Measurements from ENCODE around the gene KCTD21. TPM values are rescaled to one million over a fixed set of nuclear protein-coding genes. Genes with fewer than 3 reads are reported as not detected.

KCTD21 gene
- total RNA-seq, 1 donor from 2014 or later = 30.7 TPM

DNA sequence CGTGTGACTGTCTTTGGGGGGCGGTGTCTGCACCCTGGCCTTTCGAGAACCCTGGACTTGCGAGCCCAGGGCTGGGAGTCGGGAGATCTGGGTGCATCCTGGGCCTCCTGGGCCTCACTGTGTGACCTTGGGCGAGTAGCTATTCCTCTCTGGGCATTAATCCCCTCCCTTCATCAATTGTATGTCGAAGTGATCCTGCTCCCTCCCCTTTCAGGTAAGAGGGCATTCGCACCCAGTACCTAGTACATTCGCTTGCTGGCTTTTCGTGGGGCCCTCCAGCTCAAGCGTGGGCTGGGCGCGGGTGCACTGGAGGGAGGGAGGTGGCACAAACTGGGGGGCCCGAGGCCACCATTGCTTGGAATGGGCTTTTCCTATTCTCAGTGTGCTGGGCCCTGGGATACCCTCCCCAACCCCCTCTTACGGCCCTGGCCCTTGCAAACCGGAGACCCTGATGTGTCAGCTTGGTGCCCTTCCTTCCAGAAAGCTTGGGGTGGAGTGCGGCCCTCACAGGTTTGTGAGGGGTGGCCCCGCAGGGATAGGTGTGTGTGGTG lies 823 bp upstream of the KCTD21 start:
- H3K36me3 ChIP-seq = peaks cover 0 to 3% of the 10 kb centered on the region in 2 donors
- peak overlapping the region; percentile 72 to 91 for H3K4me3 ChIP-seq
- peaks cover 8 to 48% of the 10 kb centered on the region in 2 donors for H3K4me1 ChIP-seq
- TF ChIP-seq, protein P1, sequence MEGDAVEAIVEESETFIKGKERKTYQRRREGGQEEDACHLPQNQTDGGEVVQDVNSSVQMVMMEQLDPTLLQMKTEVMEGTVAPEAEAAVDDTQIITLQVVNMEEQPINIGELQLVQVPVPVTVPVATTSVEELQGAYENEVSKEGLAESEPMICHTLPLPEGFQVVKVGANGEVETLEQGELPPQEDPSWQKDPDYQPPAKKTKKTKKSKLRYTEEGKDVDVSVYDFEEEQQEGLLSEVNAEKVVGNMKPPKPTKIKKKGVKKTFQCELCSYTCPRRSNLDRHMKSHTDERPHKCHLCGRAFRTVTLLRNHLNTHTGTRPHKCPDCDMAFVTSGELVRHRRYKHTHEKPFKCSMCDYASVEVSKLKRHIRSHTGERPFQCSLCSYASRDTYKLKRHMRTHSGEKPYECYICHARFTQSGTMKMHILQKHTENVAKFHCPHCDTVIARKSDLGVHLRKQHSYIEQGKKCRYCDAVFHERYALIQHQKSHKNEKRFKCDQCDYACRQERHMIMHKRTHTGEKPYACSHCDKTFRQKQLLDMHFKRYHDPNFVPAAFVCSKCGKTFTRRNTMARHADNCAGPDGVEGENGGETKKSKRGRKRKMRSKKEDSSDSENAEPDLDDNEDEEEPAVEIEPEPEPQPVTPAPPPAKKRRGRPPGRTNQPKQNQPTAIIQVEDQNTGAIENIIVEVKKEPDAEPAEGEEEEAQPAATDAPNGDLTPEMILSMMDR (IDR thresholded peaks at IDR 0.05) = no peak
- H3K27me3 ChIP-seq = no peaks in the 10 kb centered on the region
- intact Hi-C loops (cut with DNase I) = loop anchor here (10.0 kb wide), 1 partner anchor 194 kb away; the partner anchor contains the start of gene INTS4
- H3K9me3 ChIP-seq = no peaks in the 10 kb centered on the region
- H3K27ac ChIP-seq = peak overlapping the region; percentile 87 to 91
- DNase-seq (ENCODE audit: low spot score in 2 of 2) = no peak

DNA sequence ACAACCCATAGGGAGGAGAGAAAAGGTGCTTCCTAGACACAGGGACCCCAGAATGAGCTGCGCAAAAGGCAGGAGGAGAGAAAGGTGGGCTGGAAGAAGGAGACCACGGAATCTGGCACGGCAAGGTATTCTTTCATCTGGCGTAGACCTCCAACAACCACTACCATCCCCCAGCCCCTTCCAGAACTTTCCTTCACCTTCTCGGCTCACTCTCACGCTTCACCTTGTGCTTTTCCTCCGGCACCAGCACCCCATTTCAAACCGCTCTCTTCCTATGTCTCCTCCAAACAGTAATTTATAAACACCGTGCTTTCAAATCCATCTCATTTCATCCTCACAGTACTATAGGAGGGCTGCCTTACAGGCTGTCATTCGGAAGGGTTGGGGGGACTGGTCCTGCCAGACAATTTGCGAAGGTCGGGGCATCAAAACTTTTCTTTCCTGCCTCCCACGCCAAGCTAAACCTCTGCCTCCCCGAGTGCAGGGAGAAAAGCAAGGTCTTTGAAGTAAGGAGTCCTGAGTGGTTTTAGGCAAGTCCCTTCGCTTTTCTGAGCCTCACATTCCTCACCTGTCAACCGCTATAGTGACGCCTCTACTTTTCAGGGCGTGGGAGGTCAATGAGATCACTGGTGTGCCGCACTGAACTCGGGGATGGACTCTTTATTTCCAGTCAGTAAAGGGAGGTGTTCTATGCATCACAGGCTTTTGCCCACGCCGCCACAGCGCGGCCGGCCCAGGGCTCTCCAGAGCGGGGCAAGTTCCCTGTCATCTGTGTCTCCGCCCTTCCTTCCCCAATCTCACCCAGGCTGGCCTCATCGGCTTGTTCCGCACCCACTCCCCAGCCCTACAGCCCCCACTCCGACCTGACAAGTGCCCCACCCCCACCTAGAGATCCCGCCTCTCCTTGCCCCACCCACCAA lies 800 bp downstream of the KCTD21 start:
- intact Hi-C loops (cut with DNase I) = loop anchor here (1.0 to 10.0 kb wide), 5 partner anchors 18 to 367 kb away; partner anchors contain the start of genes ALG8, INTS4 and RSF1
- no peaks in the 10 kb centered on the region for H3K27me3 ChIP-seq
- H3K27ac ChIP-seq = peak overlapping the region; percentile 87 to 91
- H3K4me3 ChIP-seq = peak overlapping the region; percentile 72 to 91
- no peak for DNase-seq (ENCODE audit: low spot score in 2 of 2)
- no peaks in the 10 kb centered on the region for H3K36me3 ChIP-seq
- no peaks in the 10 kb centered on the region for H3K9me3 ChIP-seq
- TF ChIP-seq, protein P1 (IDR thresholded peaks at IDR 0.05) = no peak
- H3K4me1 ChIP-seq = peaks cover 6 to 34% of the 10 kb centered on the region in 2 donors

DNA sequence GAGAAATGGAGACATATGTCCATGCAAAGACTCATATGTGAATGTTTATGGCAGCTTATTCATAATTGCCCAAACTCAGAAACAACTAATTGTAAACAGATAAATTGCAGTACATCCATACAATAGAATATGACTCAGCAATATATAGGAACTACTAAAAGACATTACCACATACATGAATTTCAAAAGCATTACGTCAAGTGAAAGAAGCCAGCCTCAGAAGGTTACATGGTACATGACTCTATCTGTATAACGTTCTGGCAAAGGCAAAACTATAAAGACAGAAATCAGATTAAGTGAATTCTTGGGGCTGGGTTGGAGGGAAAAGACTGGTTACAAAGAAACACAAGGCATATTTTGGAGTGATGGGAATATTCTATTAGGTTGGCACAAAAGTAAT lies 7.2 kb downstream of the KCTD21 start:
- Histone ChIP-seq H3K36me3 (peaks cover 8 to 9% of the 10 kb centered on the region in 2 donors), H3K9me3 (no peaks in the 10 kb centered on the region), H3K4me3 (no peak overlapping the region), H3K27me3 (no peaks in the 10 kb centered on the region), H3K4me1 (peaks cover 0 to 10% of the 10 kb centered on the region in 2 donors), H3K27ac (peak overlapping the region; percentile 11 to 36)
- no peak for DNase-seq (ENCODE audit: low spot score in 2 of 2)
- TF ChIP-seq, protein P1 (IDR thresholded peaks at IDR 0.05) = no peak
- intact Hi-C loops (cut with DNase I) = loop anchor here (10.0 kb wide), 1 partner anchor 186 kb away; the partner anchor contains the start of gene INTS4

DNA sequence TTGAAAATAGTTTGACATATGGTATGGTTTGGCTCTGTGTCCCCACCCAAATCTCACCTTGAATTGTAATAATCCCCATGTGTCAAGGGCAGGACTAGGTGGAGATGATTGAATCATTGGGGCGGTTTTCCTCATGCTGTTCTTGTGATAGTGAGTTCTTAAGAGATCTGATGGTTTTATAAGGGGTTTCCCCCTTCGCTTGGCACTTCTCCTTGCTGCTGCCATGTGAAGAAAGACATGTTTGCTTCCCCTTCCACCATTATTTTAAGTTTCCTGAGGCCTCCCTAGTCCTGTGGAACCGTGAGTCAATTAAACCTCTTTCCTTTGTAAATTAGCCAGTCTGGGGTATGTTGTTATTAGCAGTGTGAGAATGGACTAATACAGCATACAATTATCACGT lies 7.7 kb downstream of the KCTD21 start:
- no peak for DNase-seq (ENCODE audit: low spot score in 2 of 2)
- no peak overlapping the region for H3K4me3 ChIP-seq
- H3K27me3 ChIP-seq = no peaks in the 10 kb centered on the region
- no peaks in the 10 kb centered on the region for H3K9me3 ChIP-seq
- intact Hi-C loops (cut with DNase I) = loop anchor here (10.0 kb wide), 1 partner anchor 186 kb away; the partner anchor contains the start of gene INTS4
- H3K4me1 ChIP-seq = peaks cover 0 to 7% of the 10 kb centered on the region in 2 donors
- TF ChIP-seq, protein P1 (IDR thresholded peaks at IDR 0.05) = no peak
- peak overlapping the region; percentile 21 to 36 for H3K27ac ChIP-seq
- H3K36me3 ChIP-seq = peaks cover 8 to 9% of the 10 kb centered on the region in 2 donors

DNA sequence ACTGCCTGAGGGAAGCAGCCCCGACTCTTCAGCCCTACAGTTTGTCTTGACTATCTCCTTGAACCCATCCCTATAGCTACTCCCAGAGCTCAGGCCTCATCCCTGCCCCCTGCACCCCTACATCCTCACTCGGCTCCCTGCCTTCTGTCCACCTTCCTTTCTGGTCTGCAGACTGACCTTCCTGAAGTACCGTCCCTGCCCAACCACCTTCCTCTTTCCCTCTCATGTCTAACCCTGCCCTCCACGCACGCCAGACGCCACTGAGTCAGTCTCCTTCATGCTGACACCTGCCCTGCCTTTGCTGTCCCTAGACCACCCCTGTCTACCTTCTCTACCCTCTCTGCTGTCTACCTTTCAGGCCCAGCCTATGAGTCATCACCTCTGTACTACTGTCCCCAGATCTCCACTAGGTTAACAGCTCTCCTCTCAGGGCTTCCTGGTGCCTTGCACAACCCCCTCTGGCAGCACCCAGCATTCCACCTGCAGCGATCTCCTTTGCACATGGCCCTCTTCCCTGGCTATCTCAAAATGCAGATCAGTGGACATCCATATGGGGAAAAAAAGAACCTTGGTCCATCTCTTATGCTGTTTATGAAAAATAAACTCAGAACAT lies 8.9 kb downstream of the KCTD21 start:
- peak overlapping the region; percentile 28 to 62 for H3K27ac ChIP-seq
- H3K9me3 ChIP-seq = no peaks in the 10 kb centered on the region
- peaks cover 8 to 9% of the 10 kb centered on the region in 2 donors for H3K36me3 ChIP-seq
- TF ChIP-seq, protein P1 (IDR thresholded peaks at IDR 0.05) = no peak
- intact Hi-C loops (cut with DNase I) = loop anchor here (10.0 kb wide), 1 partner anchor 185 kb away; the partner anchor contains the start of gene INTS4
- DNase-seq (ENCODE audit: low spot score in 2 of 2) = no peak
- H3K4me1 ChIP-seq = peaks cover 0 to 7% of the 10 kb centered on the region in 2 donors
- no peaks in the 10 kb centered on the region for H3K27me3 ChIP-seq
- H3K4me3 ChIP-seq = no peak overlapping the region
